Endothelial cell (in vitro differentiated cells): Measurements from ENCODE around the gene GOLGA8J. TPM values are rescaled to one million over a fixed set of nuclear protein-coding genes. Genes with fewer than 3 reads are reported as not detected.
"Not testable (repeated sequence)": the region's sequence is repeated elsewhere in the genome, so short reads cannot be mapped to it uniquely, and the experiment has no call there.

Experiments
- DNase-seq: peaks from one replicate; pipeline ENCODE4 v3.0.0; 2021; ENCODE audit warnings: low spot score
- H3K27ac Mint-ChIP-seq: one replicate; pipeline ENCODE4 v1.8.0; 2021; ENCODE audit warnings: mixed read lengths, inconsistent platforms; ENCODE audit not compliant: unreplicated experiment
- H3K27me3 Mint-ChIP-seq: one replicate; pipeline ENCODE4 v1.8.0; 2021; ENCODE audit warnings: mild to moderate bottlenecking, moderate library complexity, mixed read lengths, inconsistent platforms; ENCODE audit not compliant: unreplicated experiment
- H3K36me3 Mint-ChIP-seq: one replicate; pipeline ENCODE4 v1.8.0; 2021; ENCODE audit warnings: mild to moderate bottlenecking, low read depth, mixed read lengths, inconsistent platforms; ENCODE audit not compliant: unreplicated experiment
- H3K4me1 Mint-ChIP-seq: one replicate; pipeline ENCODE4 v1.8.0; 2021; ENCODE audit warnings: mild to moderate bottlenecking, mixed read lengths, inconsistent platforms; ENCODE audit not compliant: unreplicated experiment
- H3K4me3 Mint-ChIP-seq: one replicate; pipeline ENCODE4 v1.8.0; 2021; ENCODE audit warnings: mild to moderate bottlenecking, mixed read lengths, inconsistent platforms; ENCODE audit not compliant: unreplicated experiment
- H3K9me3 Mint-ChIP-seq: one replicate; pipeline ENCODE4 v1.8.0; 2021; ENCODE audit warnings: mixed read lengths, inconsistent platforms; ENCODE audit not compliant: unreplicated experiment
- total RNA-seq: library from RNA; stranded (reverse); fragmentation: NEBNext Ultra II Directional; extraction: Animal tissue kit (Norgen Biotek cat#: 25700); gene quantifications from one replicate; pipeline ENCODE4 v1.2.1, GENCODE V29; 2021; ENCODE audit not compliant: unreplicated experiment
- TF ChIP-seq, protein P1 (sequence below): fragments of 200-600 bp; sonication (generic); IDR thresholded peaks from one replicate; pipeline ENCODE4 v1.5.0; 2021; ENCODE audit warnings: antibody characterized with exemption; ENCODE audit not compliant: unreplicated experiment

The GOLGA8J gene
- total RNA-seq, 1 donor from 2014 or later: not detected

DNA sequence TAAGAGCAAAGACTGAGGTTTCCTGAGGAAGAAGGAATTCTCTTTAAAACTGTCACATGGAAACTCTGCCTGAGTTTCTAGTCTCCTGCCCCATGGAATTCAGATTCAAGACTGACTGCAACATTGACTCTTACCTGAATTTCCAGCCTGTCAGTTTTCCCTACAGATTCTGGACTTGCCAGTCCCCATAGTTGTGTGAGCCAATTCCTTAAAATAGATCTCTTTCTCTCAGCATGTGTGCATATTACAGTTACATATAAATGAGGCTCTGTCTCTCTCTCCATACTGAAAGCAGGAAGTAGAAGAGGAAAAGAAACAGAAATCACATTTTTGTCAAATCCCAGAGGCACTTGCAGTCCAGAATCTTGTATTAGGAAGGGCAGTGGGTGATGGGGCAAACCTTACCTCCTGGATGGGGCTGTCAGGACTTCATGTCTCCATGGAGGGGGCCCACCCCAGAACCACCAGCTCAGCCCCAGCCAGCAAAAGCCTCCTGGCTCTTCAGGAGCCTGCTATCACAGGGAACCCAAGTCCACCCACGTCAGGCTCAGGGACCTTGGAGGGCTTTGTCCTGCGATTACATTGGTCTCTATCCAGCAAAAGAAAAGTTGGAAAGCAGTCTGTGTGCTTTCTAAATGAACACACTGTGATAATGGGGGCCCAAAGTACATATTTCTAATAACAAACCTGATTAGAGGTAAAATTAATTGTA, 18.8 kb upstream of the GOLGA8J start:
- Mint-ChIP-seq H3K4me3 (no peak overlapping the region), H3K36me3 (no peaks in the 10 kb centered on the region), H3K4me1 (peaks cover 15% of the 10 kb centered on the region), H3K27ac (no peak overlapping the region), H3K9me3 (no peaks in the 10 kb centered on the region), H3K27me3 (peaks cover 2% of the 10 kb centered on the region)
- no peak for DNase-seq
- TF ChIP-seq, protein P1, sequence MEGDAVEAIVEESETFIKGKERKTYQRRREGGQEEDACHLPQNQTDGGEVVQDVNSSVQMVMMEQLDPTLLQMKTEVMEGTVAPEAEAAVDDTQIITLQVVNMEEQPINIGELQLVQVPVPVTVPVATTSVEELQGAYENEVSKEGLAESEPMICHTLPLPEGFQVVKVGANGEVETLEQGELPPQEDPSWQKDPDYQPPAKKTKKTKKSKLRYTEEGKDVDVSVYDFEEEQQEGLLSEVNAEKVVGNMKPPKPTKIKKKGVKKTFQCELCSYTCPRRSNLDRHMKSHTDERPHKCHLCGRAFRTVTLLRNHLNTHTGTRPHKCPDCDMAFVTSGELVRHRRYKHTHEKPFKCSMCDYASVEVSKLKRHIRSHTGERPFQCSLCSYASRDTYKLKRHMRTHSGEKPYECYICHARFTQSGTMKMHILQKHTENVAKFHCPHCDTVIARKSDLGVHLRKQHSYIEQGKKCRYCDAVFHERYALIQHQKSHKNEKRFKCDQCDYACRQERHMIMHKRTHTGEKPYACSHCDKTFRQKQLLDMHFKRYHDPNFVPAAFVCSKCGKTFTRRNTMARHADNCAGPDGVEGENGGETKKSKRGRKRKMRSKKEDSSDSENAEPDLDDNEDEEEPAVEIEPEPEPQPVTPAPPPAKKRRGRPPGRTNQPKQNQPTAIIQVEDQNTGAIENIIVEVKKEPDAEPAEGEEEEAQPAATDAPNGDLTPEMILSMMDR: no peak

DNA sequence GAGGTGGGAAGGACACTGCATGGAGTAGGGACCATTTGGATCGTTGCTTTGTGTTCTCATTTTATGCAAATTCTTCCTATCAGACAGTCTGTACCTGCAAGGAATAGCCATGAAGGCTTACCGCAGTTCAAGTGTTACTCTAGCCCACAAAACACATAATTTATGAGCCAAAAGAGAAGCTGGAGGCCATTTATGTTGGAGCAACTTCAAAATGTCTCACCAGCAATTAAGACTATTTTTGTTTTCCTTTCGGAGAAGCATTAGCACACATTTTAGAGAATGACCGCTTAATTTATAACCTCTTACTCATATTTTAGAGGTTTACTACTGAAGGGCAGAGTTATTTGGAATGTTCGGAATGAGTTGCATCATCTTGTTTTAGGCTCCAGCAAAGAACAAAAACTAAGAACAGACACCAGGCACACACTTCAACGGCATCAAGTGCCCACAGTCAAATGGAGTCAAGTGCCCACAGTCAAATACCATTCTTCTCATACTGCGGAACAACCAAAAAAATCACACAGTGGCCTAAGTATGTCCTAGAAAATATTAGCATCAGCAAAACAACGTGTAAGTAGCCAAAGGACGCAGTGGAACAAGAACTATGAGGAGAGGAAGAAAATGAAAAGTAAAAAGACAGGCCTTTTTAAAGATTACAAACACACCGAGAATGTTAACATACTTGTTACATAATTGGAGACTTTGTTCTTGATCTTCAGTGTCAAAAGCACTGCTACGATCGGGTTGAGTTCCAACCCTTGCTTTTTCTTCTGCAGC, 17.5 kb upstream of the GOLGA8J start:
- Mint-ChIP-seq H3K9me3 (no peaks in the 10 kb centered on the region), H3K27me3 (peaks cover under 1% of the 10 kb centered on the region), H3K36me3 (no peaks in the 10 kb centered on the region), H3K4me3 (no peak overlapping the region), H3K27ac (no peak overlapping the region), H3K4me1 (peaks cover 15% of the 10 kb centered on the region)
- DNase-seq: no peak
- TF ChIP-seq, protein P1: no peak

DNA sequence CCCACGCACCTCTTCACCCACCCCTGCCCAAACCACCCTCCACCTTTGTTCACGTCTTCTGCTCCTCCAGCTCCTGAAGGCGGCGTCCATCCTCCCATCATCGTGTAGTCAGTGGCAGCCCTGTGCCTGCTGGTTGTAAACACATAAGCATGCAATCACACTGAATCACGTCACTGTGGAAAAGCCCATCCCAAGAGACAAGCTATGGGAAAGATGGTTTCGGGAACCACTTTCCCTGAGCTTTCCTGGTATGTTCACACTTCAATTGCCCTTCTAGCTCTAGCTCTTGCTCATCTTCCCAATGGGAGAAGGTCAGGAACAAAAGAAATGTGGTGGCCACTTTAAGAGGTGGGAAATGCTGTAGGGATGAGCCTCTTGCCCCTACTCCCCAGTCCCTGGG, 14.4 kb upstream of the GOLGA8J start:
- TF ChIP-seq, protein P1: no peak
- H3K27me3 Mint-ChIP-seq: peaks cover 2% of the 10 kb centered on the region
- no peak overlapping the region for H3K27ac Mint-ChIP-seq

DNA sequence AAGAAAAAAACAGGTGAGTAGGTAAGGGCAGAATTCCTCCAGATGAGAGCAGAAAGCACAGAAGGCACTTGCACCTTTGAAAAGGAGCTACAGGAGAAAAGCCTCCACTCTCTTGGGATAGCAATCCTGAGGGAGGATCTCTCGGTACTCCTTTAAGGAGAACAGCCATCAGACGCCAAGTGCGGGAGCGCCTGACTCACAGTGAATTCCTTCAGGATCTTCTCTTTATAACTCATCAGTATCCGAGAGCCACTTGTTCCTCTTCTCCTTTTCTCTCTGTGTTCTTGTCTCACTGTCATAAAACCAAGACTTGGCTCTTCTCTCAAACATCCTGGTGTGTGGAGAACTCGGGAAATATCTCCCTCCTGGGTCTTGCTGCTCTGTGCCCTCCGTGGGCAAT, 10.1 kb upstream of the GOLGA8J start:
- TF ChIP-seq, protein P1: no peak
- Mint-ChIP-seq H3K4me1 (peaks cover 4% of the 10 kb centered on the region), H3K9me3 (no peaks in the 10 kb centered on the region), H3K36me3 (no peaks in the 10 kb centered on the region), H3K27me3 (peaks cover 5% of the 10 kb centered on the region), H3K27ac (no peak overlapping the region), H3K4me3 (no peak overlapping the region)
- DNase-seq: no peak

More for the DNA sequence above, 14.4 kb upstream of the GOLGA8J start:
- H3K36me3 Mint-ChIP-seq: no peaks in the 10 kb centered on the region
- H3K9me3 Mint-ChIP-seq: no peaks in the 10 kb centered on the region
- peaks cover 7% of the 10 kb centered on the region for H3K4me1 Mint-ChIP-seq
- H3K4me3 Mint-ChIP-seq: no peak overlapping the region
- no peak for DNase-seq

DNA sequence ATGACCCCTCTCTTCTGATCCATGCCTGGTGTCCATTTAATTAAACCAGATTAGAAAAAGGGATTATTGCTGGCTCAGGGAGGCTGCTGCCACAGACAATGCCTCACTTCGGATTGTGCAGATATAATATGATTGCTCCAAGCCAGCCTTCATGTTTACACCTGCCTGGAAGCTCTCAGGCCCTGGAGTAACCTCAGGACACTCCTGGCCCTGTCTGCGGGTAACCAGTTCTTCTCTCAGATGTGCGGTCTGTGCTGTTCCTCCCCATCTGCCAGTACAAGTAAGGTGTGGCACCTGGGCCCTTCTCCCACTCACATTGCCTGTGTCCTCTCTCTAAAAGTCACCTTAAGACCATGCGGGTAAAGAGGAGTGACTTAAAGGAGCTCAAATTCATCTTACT, 8.8 kb upstream of the GOLGA8J start:
- Mint-ChIP-seq H3K27ac (peak overlapping the region; percentile 42), H3K4me1 (peaks cover 4% of the 10 kb centered on the region), H3K4me3 (no peak overlapping the region), H3K9me3 (no peaks in the 10 kb centered on the region), H3K27me3 (peaks cover 5% of the 10 kb centered on the region), H3K36me3 (no peaks in the 10 kb centered on the region)
- TF ChIP-seq, protein P1: no peak
- no peak for DNase-seq

DNA sequence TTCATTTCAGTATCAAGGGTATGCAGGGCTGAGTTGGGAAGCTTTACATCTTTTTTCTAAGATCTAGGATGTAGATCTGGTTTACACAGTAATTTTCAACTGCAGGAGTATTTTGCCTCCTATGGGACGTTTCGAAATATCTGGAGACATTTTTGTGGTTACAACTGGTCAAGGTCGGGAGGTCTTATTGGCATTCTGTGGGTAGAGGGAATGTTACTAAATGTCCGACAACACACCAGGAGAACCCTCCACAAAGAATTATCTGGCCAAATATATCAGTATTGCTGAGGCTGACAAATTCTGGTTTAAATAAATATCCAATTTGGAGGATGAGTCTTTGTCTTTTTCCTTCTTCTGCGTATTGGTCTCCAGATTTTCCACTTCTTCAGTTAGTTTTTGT, 1.9 kb upstream of the GOLGA8J start:
- H3K9me3 Mint-ChIP-seq, H3K27me3 Mint-ChIP-seq, DNase-seq, H3K4me3 Mint-ChIP-seq, H3K4me1 Mint-ChIP-seq, H3K27ac Mint-ChIP-seq, H3K36me3 Mint-ChIP-seq: not testable (repeated sequence)

- H3K9me3 Mint-ChIP-seq, H3K27ac Mint-ChIP-seq: not testable (repeated sequence)
Observed at GRCh38 chr15:30097827-30098226, 15.1 kb downstream of the GOLGA8J start.

More at GRCh38 chr15:30097827-30098226, 15.1 kb downstream of the GOLGA8J start:
- H3K4me3 Mint-ChIP-seq, H3K36me3 Mint-ChIP-seq, DNase-seq, H3K4me1 Mint-ChIP-seq, H3K27me3 Mint-ChIP-seq: not testable (repeated sequence)
